WTC11 (cell line): ENCODE data around the gene EEF2KMT. TPM values are rescaled to one million over a fixed set of nuclear protein-coding genes. Genes with fewer than 3 reads are reported as not detected.

Source experiments
- ATAC-seq: fragments of 200-7000 bp; cut with Tn5 transposase; 2 replicates; pipeline ENCODE4 v1.10.0; 2021; ENCODE audit warnings: mild to moderate bottlenecking, moderate library complexity
- CTCF ChIA-PET: fragments of 300-600 bp; sonication (Branson Sonifier 250); formaldehyde crosslinking; loops from one replicate; lab custom pipeline; 2021; ENCODE audit warnings: antibody characterized with exemption; lab: Charles Lee
- POLR2A ChIA-PET: fragments of 350-600 bp; sonication (Branson Sonifier 250); formaldehyde crosslinking; loops from one replicate; lab custom pipeline; 2021; ENCODE audit warnings: antibody characterized with exemption; lab: Charles Lee
- DNase-seq: peaks from one replicate; pipeline ENCODE4 v3.0.0; 2021; ENCODE audit warnings: low spot score
- H3K27ac Mint-ChIP-seq: 2 replicates; pipeline ENCODE4 v1.8.0; 2021; ENCODE audit warnings: mixed read lengths
- H3K27me3 Mint-ChIP-seq: 2 replicates; pipeline ENCODE4 v1.8.0; 2021; ENCODE audit warnings: low read depth, mild to moderate bottlenecking, moderate library complexity, mixed read lengths
- H3K36me3 Mint-ChIP-seq: 2 replicates; pipeline ENCODE4 v1.8.0; 2021; ENCODE audit warnings: mixed read lengths
- H3K4me1 Mint-ChIP-seq: 2 replicates; pipeline ENCODE4 v1.8.0; 2022; ENCODE audit warnings: mixed read lengths
- H3K4me3 Mint-ChIP-seq: 2 replicates; pipeline ENCODE4 v1.8.0; 2021; ENCODE audit warnings: mild to moderate bottlenecking, moderate library complexity, mixed read lengths
- H3K9me3 Mint-ChIP-seq: 2 replicates; pipeline ENCODE4 v1.8.0; 2021; ENCODE audit warnings: mixed read lengths
- ARID4B ChIP-seq: sonication (generic); formaldehyde crosslinking; IDR thresholded peaks from 2 replicates; pipeline ENCODE4 v1.8.0; 2023; ENCODE audit warnings: missing genetic modification reagents, mild to moderate bottlenecking, borderline replicate concordance
- ATF2 ChIP-seq: sonication (generic); formaldehyde crosslinking; IDR thresholded peaks from 2 replicates; pipeline ENCODE4 v1.8.1; 2022; ENCODE audit warnings: low read depth, missing genetic modification reagents, borderline replicate concordance
- ETV6 ChIP-seq: sonication (generic); formaldehyde crosslinking; IDR thresholded peaks from 2 replicates; pipeline ENCODE4 v1.8.1; 2022; ENCODE audit warnings: mild to moderate bottlenecking, missing genetic modification reagents
- FOXP1 ChIP-seq: sonication (generic); formaldehyde crosslinking; IDR thresholded peaks from 2 replicates; pipeline ENCODE4 v1.8.0; 2022; ENCODE audit warnings: missing genetic modification reagents, mild to moderate bottlenecking, moderate library complexity, borderline replicate concordance
- GTF2I ChIP-seq: fragments of 250-450 bp; sonication (Bioruptor Pico); conservative IDR thresholded peaks from 2 replicates; pipeline ENCODE4 v1.4.0; 2021; ENCODE audit warnings: mild to moderate bottlenecking
- HMGA2 ChIP-seq: fragments of 250-450 bp; sonication (Bioruptor Pico); IDR thresholded peaks from 2 replicates; pipeline ENCODE4 v1.4.0; 2021; ENCODE audit warnings: mild to moderate bottlenecking, moderate library complexity
- IRF1 ChIP-seq: sonication (generic); formaldehyde crosslinking; IDR thresholded peaks from 2 replicates; pipeline ENCODE4 v1.8.0; 2023; ENCODE audit warnings: missing genetic modification reagents
- NR3C1 ChIP-seq: sonication (generic); formaldehyde crosslinking; conservative IDR thresholded peaks from 2 replicates; pipeline ENCODE4 v1.8.1; 2023; ENCODE audit warnings: low read depth, mild to moderate bottlenecking, missing genetic modification reagents
- SP1 ChIP-seq: sonication (generic); formaldehyde crosslinking; conservative IDR thresholded peaks from 2 replicates; pipeline ENCODE4 v1.8.1; 2022; ENCODE audit warnings: missing genetic modification reagents
- TEAD1 ChIP-seq: sonication (generic); formaldehyde crosslinking; IDR thresholded peaks from 2 replicates; pipeline ENCODE4 v1.8.0; 2022; ENCODE audit warnings: mild to moderate bottlenecking, missing genetic modification reagents
- TEAD4 ChIP-seq: sonication (generic); formaldehyde crosslinking; IDR thresholded peaks from 2 replicates; pipeline ENCODE4 v1.8.0; 2022; ENCODE audit warnings: mild to moderate bottlenecking, missing genetic modification reagents
- TP53 ChIP-seq: sonication (generic); formaldehyde crosslinking; IDR thresholded peaks from 2 replicates; pipeline ENCODE4 v1.8.1; 2023; ENCODE audit warnings: mild to moderate bottlenecking, missing genetic modification reagents
- USF1 ChIP-seq: sonication (generic); formaldehyde crosslinking; IDR thresholded peaks from 2 replicates; pipeline ENCODE4 v1.8.0; 2022; ENCODE audit warnings: mild to moderate bottlenecking, missing genetic modification reagents
- USF2 ChIP-seq: sonication (generic); formaldehyde crosslinking; IDR thresholded peaks from 2 replicates; pipeline ENCODE4 v1.8.1; 2023; ENCODE audit warnings: mild to moderate bottlenecking, missing genetic modification reagents, moderate library complexity
- ZBTB21 ChIP-seq: sonication (generic); formaldehyde crosslinking; IDR thresholded peaks from 2 replicates; pipeline ENCODE4 v1.8.1; 2023; ENCODE audit warnings: mild to moderate bottlenecking, missing genetic modification reagents, borderline replicate concordance
- ZNF281 ChIP-seq: sonication (generic); formaldehyde crosslinking; IDR thresholded peaks from 2 replicates; pipeline ENCODE4 v1.8.0; 2023; ENCODE audit warnings: mild to moderate bottlenecking, missing genetic modification reagents
- ZNF317 ChIP-seq: sonication (generic); formaldehyde crosslinking; IDR thresholded peaks from 2 replicates; pipeline ENCODE4 v1.8.1; 2023; ENCODE audit warnings: low read depth, mild to moderate bottlenecking, moderate library complexity, missing genetic modification reagents, borderline replicate concordance
- ZNF416 ChIP-seq: fragments of 250-450 bp; sonication (Bioruptor Pico); IDR thresholded peaks from 2 replicates; pipeline ENCODE4 v1.9.0; 2021; ENCODE audit warnings: mild to moderate bottlenecking, inconsistent platforms
- ZNF423 ChIP-seq: fragments of 250-450 bp; sonication (Bioruptor Pico); IDR thresholded peaks from 2 replicates; pipeline ENCODE4 v2.1.2; 2022; ENCODE audit warnings: mild to moderate bottlenecking, moderate library complexity
- total RNA-seq: library from RNA; stranded (reverse); gene quantifications from 3 replicates; pipeline ENCODE4 v1.2.3, GENCODE V29; 2021

EEF2KMT gene
- total RNA-seq, 1 experiment from 2014 or later, result 19.6 TPM

GRCh38 chr16:5040451-5040850 is 57.1 kb downstream of the EEF2KMT start:
- DNase-seq (no peak), ATAC-seq (no peak)
- H3K27me3 Mint-ChIP-seq, result peaks cover 10% of the 10 kb centered on the region
- no peak overlapping the region for H3K4me3 Mint-ChIP-seq
- H3K27ac Mint-ChIP-seq, result no peak overlapping the region
- peaks cover 21% of the 10 kb centered on the region for H3K4me1 Mint-ChIP-seq
- POLR2A ChIA-PET, result no interaction called here
- no peaks in the 10 kb centered on the region for H3K9me3 Mint-ChIP-seq
- CTCF ChIA-PET, result interaction anchor here (0.9 to 2.1 kb wide), 3 partner anchors 16 to 272 kb away, joined by 3 to 6 read pairs (median 4); no protein-coding TSS in a partner anchor
- no peak for TF ChIP-seq ZNF423 (CRISPR knock-in tag)
- no peak for TF ChIP-seq NR3C1 (CRISPR knock-in tag)
- no peaks in the 10 kb centered on the region for H3K36me3 Mint-ChIP-seq

- Mint-ChIP-seq H3K36me3 (no peaks in the 10 kb centered on the region), H3K27me3 (peaks cover 10% of the 10 kb centered on the region), H3K27ac (peak overlapping the region; percentile 73)
- ChIA-PET POLR2A (interaction anchor here (0.6 to 1.2 kb wide), 3 partner anchors 19 to 79 kb away, joined by 3 to 4 read pairs (median 3); partner anchors contain the start of gene SEC14L5), CTCF (interaction anchor here (0.7 to 6.0 kb wide), 9 partner anchors 11 to 81 kb away, joined by 3 to 52 read pairs (median 5); partner anchors contain the start of gene SEC14L5)
- ATAC-seq, result peak; percentile 91
- TF ChIP-seq ZBTB21 (CRISPR knock-in tag) (0 out of 2 replicates have a peak, but pooled peaks have one; percentile 34), ETV6 (CRISPR knock-in tag) (0 out of 2 replicates have a peak, but pooled peaks have one; percentile 43), TEAD4 (CRISPR knock-in tag) (no peak), ZNF281 (CRISPR knock-in tag) (peak; percentile 35; the same call in 1 of the 2 replicates), SP1 (0 out of 2 replicates have a peak, but pooled peaks have one; percentile 31), USF2 (CRISPR knock-in tag) (peak; percentile 54)
- TF ChIP-seq, all 79 proteins: peak for 5
- DNase-seq, result peak; percentile 72
- H3K9me3 Mint-ChIP-seq, result no peaks in the 10 kb centered on the region
- H3K4me3 Mint-ChIP-seq, result peak overlapping the region; percentile 39
- H3K4me1 Mint-ChIP-seq, result peaks cover 30% of the 10 kb centered on the region
Observed at GRCh38 chr16:5036228-5037156, 61.1 kb downstream of the EEF2KMT start.

GRCh38 chr16:5035909-5036227 is 61.7 kb downstream of the EEF2KMT start:
- no peak for DNase-seq
- Mint-ChIP-seq H3K27me3 (peaks cover 4% of the 10 kb centered on the region; the same call in 1 of the 2 replicates), H3K36me3 (no peaks in the 10 kb centered on the region), H3K4me3 (no peak overlapping the region), H3K27ac (peak overlapping the region; percentile 86), H3K9me3 (no peaks in the 10 kb centered on the region), H3K4me1 (peaks cover 30% of the 10 kb centered on the region)
- CTCF ChIA-PET, result interaction anchor here (1.0 to 6.0 kb wide), 5 partner anchors 11 to 78 kb away, joined by 3 to 52 read pairs (median 5); partner anchors contain the start of gene SEC14L5
- POLR2A ChIA-PET, result no interaction called here
- no peak for ATAC-seq
- TF ChIP-seq ARID4B (CRISPR knock-in tag), result no peak
- no peak for TF ChIP-seq FOXP1 (CRISPR knock-in tag)
- no peak for TF ChIP-seq ZNF317 (CRISPR knock-in tag)
- no peak for TF ChIP-seq TP53
- TF ChIP-seq USF1 (CRISPR knock-in tag), result no peak
- no peak for TF ChIP-seq GTF2I
- no peak for TF ChIP-seq TEAD1 (CRISPR knock-in tag)
- TF ChIP-seq HMGA2, result no peak
- no peak for TF ChIP-seq IRF1 (CRISPR knock-in tag)
- TF ChIP-seq ZNF416, result no peak
- TF ChIP-seq ATF2 (CRISPR knock-in tag), result no peak
